Umbilical cord (tissue), 2 donors: ENCODE data around the gene MBP. TPM values are rescaled to one million over a fixed set of nuclear protein-coding genes. Genes with fewer than 3 reads are reported as not detected.

Experiments
- DNase-seq: peaks from one replicate; pipeline ENCODE4 v3.0.0-alpha.2; 2015; ENCODE audit warnings: low spot score
- total RNA-seq: library from RNA; depleted of rRNA; stranded (reverse); fragments of >200 nt; gene quantifications from one replicate; pipeline ENCODE4 v1.2.3, GENCODE V29; 2014; ENCODE audit warnings: low replicate concordance; ENCODE audit not compliant: insufficient read depth

The MBP gene
- total RNA-seq, 1 donor from 2014 or later: 20.0 TPM

DNA sequence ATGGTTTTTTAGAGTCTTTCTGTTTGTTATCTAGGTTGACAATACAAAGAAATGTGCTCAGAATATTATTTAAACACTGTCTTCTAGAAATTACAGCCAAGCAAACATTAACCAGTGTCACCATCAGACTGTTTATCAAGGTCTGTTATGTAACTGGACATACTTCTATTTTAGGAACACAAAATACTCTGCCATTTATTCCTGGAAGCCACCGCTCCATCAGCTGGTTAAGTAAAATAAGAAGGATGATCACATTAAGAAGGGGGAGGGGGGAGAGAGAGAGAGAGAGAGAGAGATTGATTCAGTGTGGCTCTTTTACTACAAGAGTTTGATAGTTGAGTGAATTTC, 47.9 kb downstream of the MBP start:
- no peak for DNase-seq

- no peak for DNase-seq
Observed at GRCh38 chr18:77082316-77082955, 50.1 kb downstream of the MBP start.

GRCh38 chr18:77081390-77081778, 51.2 kb downstream of the MBP start:
- DNase-seq: peak; percentile 87

- DNase-seq: peak; percentile 89
Observed at GRCh38 chr18:77079954-77080682, 52.5 kb downstream of the MBP start.

DNA sequence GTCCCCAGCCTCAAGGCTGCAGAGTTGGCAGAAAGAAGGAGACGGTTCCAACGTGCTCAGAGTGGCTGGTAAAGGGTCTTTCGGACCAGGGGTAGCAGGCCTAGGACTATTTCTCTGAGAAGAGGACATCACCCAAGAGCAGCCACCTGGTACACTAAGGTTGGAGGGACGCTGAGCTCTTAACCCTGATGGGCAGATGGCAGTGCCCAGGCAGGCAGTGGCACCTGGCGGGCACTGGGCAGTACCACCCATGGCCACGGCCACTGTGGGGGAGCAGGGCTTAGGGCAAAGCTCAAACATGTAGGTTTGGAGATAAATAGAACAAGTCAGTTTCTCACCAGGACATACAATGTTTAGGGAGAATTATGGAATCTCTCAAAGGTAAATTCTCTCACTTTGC, 53.5 kb downstream of the MBP start:
- DNase-seq: no peak

DNA sequence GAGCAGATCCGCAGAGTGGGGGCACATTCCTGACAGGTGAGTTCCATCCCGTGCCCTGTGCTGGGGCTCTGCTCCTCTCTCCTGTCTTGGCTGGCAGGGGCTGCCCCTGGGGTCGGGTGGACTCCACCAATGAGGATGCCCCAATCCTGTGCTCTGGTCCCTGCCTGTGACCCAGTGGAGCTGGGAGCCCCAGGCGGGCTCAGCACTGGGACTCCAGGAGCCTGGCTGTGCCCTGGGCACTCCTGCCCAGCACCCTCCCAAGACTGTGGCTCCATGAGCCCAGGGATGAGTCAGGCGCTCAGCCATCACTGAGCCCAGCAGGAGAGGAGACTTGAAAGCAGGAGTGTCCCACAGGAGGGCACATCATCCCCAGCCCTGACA, 53.9 kb downstream of the MBP start:
- DNase-seq: no peak

DNA sequence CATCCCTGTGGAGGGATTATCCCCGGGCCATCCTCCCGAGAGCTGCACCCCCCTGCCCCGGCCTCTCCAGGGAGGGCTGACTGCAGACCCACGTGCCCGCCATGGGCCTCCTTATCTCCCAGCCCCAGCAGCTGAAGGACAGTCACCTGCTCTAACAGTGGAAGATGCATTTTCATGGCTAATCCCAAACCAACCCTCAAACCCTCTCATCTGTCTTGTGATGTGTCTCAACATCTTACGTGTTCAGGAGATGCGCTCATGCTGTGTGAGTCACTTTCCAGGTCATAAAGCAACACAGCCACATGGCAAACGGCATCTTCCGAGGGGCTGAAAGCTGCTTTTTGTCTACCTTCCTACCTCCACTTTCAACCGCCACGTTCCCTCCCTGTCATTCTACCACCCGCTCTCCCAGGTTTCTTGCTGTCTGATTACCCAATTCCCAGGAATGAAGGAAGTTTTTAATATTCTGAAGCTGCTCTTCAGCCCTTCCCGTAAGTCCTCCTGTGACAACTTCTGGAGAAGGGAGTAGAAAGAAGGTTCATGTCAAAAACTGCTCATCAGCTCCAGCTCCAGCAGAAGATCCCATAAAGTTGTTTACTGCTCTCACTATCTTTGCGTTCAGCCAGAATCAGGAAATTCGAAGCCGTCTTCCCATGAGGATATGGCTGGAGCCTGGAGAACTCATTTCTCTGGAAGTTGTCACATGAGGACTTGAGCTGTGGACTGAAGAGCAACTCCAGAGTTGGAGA, 54.5 kb downstream of the MBP start:
- no peak for DNase-seq

- DNase-seq: no peak
Observed at GRCh38 chr18:77077401-77077800, 55.2 kb downstream of the MBP start.

GRCh38 chr18:77076111-77076510, 56.5 kb downstream of the MBP start:
- DNase-seq: no peak

GRCh38 chr18:77074431-77074830, 58.2 kb downstream of the MBP start:
- no peak for DNase-seq

DNA sequence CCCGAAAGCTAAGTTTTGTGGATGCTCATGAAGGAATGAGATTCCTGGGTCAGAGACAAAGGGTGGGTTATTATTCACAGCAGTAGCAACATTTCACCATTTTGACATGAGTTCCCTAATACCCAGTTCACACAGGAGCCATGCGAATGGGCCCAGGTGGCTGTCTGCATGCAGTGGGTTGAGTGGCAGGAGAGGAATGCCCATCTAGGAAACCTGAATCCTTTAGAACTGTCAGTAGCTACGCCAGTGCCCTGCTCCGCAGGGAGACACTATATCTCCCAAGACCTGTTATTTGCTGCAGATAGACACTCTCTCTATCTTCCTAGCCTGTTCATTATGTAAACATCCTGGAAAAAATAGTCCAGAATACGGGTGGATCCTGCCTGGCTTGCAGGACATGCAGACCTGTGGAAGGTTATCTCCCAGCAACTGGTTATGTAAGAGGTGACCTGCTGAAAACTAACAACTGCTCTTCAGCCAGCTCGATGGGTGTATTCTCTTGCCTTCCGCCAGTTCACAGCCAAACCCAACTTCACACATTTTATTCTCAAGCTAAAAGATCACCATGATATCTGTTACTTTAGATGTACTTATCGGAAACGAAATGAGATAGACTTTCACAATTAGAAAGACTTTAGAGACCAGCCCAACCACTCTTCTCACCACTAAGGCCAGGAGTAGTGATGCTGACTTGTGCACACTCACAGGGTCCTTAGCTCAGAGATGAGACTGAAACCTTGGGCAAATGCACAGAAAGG, 59.1 kb downstream of the MBP start:
- no peak for DNase-seq

DNA sequence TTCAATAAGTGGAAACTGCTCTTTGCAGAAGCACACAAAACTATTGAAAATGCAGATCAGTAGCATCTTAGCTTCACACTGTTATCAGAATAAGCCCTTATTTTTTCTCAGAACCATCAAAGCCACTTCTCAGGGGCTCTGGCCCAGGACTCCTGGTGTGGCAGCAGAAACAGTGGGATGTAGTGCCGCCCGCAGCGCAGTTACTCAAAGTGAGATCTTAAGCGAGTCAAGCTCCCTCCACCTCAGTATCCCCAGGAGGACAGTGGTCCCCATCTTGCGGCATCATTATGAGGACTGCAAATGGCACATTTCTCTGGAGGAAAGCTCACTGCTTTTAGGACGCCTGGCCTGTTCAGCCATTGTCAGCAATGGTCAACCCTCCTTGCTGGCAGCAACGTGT, 60.0 kb downstream of the MBP start:
- no peak for DNase-seq

DNA sequence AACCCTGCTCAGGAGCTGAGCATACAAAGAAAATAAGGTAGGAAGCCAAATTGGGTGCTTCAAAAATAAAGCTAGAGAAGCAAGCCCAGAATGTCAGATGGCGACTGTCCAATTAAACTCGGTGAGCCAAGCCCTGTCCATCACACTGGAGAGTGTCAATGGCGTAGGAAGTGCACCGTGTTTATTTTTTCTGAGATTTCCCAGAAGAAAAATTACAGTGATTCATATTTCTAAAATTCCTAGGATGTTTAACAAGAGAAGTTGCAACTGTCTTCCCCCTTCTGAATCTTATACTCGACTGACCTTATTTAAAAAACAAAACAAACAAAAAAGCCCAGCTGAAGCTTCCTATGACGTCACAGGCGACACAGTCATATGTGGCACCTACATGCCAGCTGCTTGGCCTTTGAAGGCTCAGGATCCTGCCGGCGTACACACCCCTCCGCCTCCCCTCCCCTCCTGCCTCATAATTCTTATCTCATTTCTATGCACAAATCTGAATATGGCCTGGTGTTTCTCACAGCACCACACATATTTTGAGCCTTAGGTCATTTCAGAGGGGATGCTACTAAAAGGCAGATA, 60.8 kb downstream of the MBP start:
- DNase-seq: peak; percentile 92

- no peak for DNase-seq
Observed at GRCh38 chr18:77071061-77071460, 61.5 kb downstream of the MBP start.

DNA sequence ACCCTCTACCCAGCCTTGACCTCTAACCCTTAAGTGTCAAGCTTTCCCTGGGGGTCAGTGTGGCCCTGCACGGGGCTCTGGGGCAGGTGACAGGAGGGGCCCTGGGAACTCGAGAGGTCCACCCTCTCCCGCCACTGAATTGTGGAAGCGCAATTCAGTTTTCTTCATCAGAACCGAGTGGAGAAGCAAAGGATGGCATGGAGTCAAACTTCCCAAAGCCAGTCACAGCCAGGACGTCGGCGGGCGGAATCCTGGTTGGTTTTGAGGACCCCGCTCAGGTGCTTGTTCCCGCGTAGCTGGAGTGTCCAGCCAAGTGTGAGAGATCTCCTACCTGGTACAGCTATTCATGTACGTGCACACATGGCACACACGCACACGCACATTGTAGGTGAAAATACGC, 62.0 kb downstream of the MBP start:
- no peak for DNase-seq

- DNase-seq: no peak
Observed at GRCh38 chr18:77069931-77070330, 62.7 kb downstream of the MBP start.

- DNase-seq: no peak
Observed at GRCh38 chr18:77069482-77069881, 63.1 kb downstream of the MBP start.

DNA sequence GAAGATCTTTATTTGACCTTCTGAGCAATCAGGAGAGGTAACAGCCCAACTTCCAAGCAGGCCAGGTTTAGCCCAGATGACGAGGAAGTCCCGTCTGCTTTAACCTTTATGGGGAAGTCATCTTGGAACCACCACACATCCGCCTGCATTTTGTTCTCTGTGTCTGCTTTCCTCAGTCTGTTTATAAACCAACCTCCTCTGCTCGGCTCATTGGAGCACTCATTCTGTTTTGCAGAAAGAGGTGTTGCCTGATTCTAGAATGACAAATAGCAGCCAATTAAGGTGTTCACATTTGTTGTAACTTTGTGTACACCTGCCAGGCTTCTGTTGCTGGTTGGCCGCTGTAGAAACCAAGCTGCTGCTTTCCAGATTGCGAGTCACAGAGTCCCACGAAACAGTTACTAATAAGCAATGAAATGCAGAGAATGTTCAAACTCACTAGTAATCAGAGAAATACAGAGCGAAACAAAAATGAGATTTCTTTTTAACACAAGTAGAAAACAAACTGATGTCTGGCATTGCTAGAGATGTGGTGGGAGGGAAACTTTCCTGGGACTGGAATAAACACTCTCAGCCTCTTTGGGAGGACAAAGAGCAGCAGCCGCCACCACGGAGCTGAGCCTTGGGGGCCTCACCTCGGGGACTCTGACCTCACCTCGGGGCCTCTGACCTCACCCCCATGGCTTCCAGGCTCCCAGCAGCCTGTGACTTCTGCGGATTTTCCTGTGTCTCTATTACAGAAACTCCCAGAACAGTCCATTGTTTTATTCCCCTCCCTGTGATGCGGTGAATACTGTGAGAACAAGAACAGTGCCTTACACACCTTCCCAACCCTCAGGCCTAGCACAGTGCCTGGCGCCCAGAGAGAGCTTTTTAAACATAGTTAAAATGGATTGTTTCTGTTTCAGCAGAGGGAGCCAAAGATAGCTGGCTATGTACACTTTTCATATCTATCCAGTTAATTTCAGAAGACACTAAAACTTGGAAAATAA, 64.0 kb downstream of the MBP start:
- DNase-seq: no peak

- DNase-seq: peak; percentile 83
Observed at GRCh38 chr18:77067291-77068061, 65.1 kb downstream of the MBP start.

DNA sequence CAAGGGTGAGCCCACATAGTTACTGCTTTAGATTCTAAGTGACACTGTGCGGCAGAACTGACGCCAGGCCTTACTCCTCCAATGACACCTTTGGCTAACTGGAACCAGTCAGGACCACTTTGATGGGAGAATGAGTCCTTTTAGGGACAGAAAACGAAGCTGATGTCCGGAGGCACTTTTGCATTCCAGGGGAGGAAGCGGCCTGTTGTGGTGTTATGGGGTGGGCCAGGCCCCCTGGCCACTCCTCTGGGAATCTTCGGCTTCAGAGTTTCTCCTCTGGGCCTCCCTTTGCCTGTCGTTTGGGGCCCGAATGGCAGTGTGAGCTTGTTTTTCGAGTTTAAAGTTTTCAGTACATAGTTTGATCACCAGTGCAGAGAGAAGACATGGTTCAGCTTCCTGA, 65.9 kb downstream of the MBP start:
- DNase-seq: no peak
